Fibroblast of the aortic adventitia (primary cell): ENCODE measurements around the gene CYP4V2. TPM values are rescaled to one million over a fixed set of nuclear protein-coding genes. Genes with fewer than 3 reads are reported as not detected.

Experiments used
- DNase-seq: peaks from one replicate; pipeline ENCODE4 v3.0.0-alpha.2; 2010; ENCODE audit warnings: low read depth
- H3K4me3 ChIP-seq: 2 replicates; pipeline ENCODE4 v1.5.1; 2011; ENCODE audit warnings: low read depth, mild to moderate bottlenecking, control low read depth, low read length, moderate library complexity
- CTCF ChIP-seq: IDR thresholded peaks from 2 replicates; pipeline ENCODE4 v1.5.1; 2011; ENCODE audit warnings: mild to moderate bottlenecking, low read length, control low read depth, inconsistent platforms; ENCODE audit not compliant: insufficient read depth
- total RNA-seq: library from RNA; depleted of rRNA; stranded (reverse); fragments of >200 nt; gene quantifications from 2 replicates; pipeline ENCODE4 v1.2.3, GENCODE V29; 2012; ENCODE audit warnings: low replicate concordance

CYP4V2 gene
- total RNA-seq, 1 donor, result 40.4 TPM

- DNase-seq, result peak; percentile 13
- TF ChIP-seq CTCF, result no peak
- no peak overlapping the region for H3K4me3 ChIP-seq
Measured at GRCh38 chr4:186249785-186250754, 58.7 kb downstream of the CYP4V2 start.

- no peak for TF ChIP-seq CTCF
- H3K4me3 ChIP-seq, result no peak overlapping the region
- no peak for DNase-seq
Measured at GRCh38 chr4:186250760-186251159, 59.4 kb downstream of the CYP4V2 start.

- no peak for TF ChIP-seq CTCF
- no peak for DNase-seq
- no peak overlapping the region for H3K4me3 ChIP-seq
Measured at GRCh38 chr4:186255122-186255521, 63.8 kb downstream of the CYP4V2 start.

GRCh38 chr4:186258216-186258811, 66.9 kb downstream of the CYP4V2 start:
- no peak for TF ChIP-seq CTCF
- no peak overlapping the region for H3K4me3 ChIP-seq
- no peak for DNase-seq

GRCh38 chr4:186260117-186260503, 68.7 kb downstream of the CYP4V2 start:
- no peak for TF ChIP-seq CTCF

More at GRCh38 chr4:186260117-186260503, 68.7 kb downstream of the CYP4V2 start:
- no peak for DNase-seq
- H3K4me3 ChIP-seq, result no peak overlapping the region

Other genes with a start within 250 kb of the CYP4V2 start
- gene TLR3, start 122.4 kb upstream of the CYP4V2 start, total RNA-seq, result 3.3 and 11.6 TPM in 2 replicates
- gene FAM149A, start 86.9 kb upstream of the CYP4V2 start, total RNA-seq, result 10.8 and 15.6 TPM in 2 replicates
- 0.18 TPM in 1 of 2 replicates, not detected in the other for gene KLKB1, start 35.9 kb downstream of the CYP4V2 start, total RNA-seq
- not detected in 2 replicates for gene F11, start 74.6 kb downstream of the CYP4V2 start, total RNA-seq